ENCODE data around the gene KCNIP4. TPM values are rescaled to one million over a fixed set of nuclear protein-coding genes. Genes with fewer than 3 reads are reported as not detected.

The KCNIP4 gene
- total RNA-seq, 1 experiment from 2014 or later = not detected

DNA sequence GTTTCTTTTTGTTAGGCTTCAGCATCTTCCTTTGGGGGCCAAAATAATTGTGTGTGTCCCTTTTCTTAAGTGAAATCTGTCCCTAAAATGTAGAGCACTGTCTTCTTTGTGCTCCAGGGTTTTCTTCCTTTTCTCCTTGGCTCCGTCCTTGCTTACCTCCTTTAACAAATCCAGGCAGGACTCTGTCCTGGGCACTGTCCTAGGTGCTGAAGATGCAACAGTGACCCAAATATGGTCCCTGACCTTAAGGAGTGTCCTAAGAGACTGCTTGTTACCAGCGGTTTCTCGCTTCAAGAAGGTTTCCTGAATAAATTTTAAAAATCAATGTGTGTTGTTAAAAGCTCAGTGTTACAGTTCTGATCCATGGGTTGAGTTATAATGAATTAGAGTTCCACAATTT, 471.8 kb downstream of the KCNIP4 start:
- H3K4me3 ChIP-seq = no peak overlapping the region
- TF ChIP-seq, protein P1, sequence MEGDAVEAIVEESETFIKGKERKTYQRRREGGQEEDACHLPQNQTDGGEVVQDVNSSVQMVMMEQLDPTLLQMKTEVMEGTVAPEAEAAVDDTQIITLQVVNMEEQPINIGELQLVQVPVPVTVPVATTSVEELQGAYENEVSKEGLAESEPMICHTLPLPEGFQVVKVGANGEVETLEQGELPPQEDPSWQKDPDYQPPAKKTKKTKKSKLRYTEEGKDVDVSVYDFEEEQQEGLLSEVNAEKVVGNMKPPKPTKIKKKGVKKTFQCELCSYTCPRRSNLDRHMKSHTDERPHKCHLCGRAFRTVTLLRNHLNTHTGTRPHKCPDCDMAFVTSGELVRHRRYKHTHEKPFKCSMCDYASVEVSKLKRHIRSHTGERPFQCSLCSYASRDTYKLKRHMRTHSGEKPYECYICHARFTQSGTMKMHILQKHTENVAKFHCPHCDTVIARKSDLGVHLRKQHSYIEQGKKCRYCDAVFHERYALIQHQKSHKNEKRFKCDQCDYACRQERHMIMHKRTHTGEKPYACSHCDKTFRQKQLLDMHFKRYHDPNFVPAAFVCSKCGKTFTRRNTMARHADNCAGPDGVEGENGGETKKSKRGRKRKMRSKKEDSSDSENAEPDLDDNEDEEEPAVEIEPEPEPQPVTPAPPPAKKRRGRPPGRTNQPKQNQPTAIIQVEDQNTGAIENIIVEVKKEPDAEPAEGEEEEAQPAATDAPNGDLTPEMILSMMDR (conservative IDR thresholded peaks at IDR 0.05) = no peak
- TF ChIP-seq EZH2 (IDR thresholded peaks at IDR 0.05; ENCODE audit: low read depth) = no peak
- ChIA-PET POLR2A (ENCODE audit: unreplicated experiment) (no interaction called here), CTCF (no interaction called here)
- no peaks in the 10 kb centered on the region for H3K9me2 ChIP-seq (ENCODE audit: insufficient read depth)
- H3K27ac ChIP-seq = no peak overlapping the region
- H3K27me3 ChIP-seq (ENCODE audit: insufficient read depth, low read depth) = 0 out of 2 replicates have a peak, but pooled peaks cover 6% of the 10 kb centered on the region
- H2AFZ ChIP-seq = no peak overlapping the region
- H3K4me2 ChIP-seq = no peak overlapping the region
- no peaks in the 10 kb centered on the region for H3K9me3 ChIP-seq (ENCODE audit: insufficient read depth, low read depth)
- no peaks in the 10 kb centered on the region for H3K79me2 ChIP-seq (ENCODE audit: low read depth)
- DNase-seq = peak in 1 of 2 experiments; percentile 4
- no peaks in the 10 kb centered on the region for H3K36me3 ChIP-seq (ENCODE audit: low read depth)
- H3K4me1 ChIP-seq (replicated peaks; ENCODE audit: insufficient read depth) = no peaks in the 10 kb centered on the region
- H4K20me1 ChIP-seq (ENCODE audit: insufficient read depth) = no peaks in the 10 kb centered on the region
- H3F3A ChIP-seq (ENCODE audit: insufficient read depth, low read depth) = no peaks in the 10 kb centered on the region
- BruUV-seq (replicated peaks) = no TSS peak
- intact Hi-C loops (cut with micrococcal nuclease; ENCODE audit: unreplicated experiment) = no loop called here

DNA sequence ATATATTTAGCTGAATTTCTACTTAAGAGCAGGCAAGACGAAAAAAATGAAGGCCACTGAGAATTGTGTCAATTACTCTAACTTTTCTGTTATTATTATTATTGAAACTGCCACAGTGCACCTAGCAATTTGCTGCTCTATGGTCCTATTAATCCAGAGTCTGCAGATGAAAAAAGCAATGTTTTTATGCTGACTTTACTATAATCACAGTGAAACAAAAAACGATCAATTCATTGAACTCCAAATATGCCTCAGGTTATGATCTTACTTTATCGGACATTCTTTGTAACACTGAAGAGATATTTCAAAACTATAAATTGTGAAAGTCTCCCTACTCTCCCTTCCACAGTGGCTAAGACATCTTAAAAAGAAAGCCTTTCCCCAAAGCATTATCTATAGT, 474.4 kb downstream of the KCNIP4 start:
- no peaks in the 10 kb centered on the region for H3K36me3 ChIP-seq (ENCODE audit: low read depth)
- POLR2A ChIA-PET (ENCODE audit: unreplicated experiment) = no interaction called here
- no peaks in the 10 kb centered on the region for H4K20me1 ChIP-seq (ENCODE audit: insufficient read depth)
- no peak for TF ChIP-seq EZH2 (IDR thresholded peaks at IDR 0.05; ENCODE audit: low read depth)
- TF ChIP-seq, protein P1 (conservative IDR thresholded peaks at IDR 0.05) = no peak
- H3K4me2 ChIP-seq = no peak overlapping the region
- no peaks in the 10 kb centered on the region for H3K79me2 ChIP-seq (ENCODE audit: low read depth)
- no peak overlapping the region for H2AFZ ChIP-seq
- CTCF ChIA-PET = no interaction called here
- BruUV-seq (replicated peaks) = no TSS peak
- H3K9me2 ChIP-seq (ENCODE audit: insufficient read depth) = no peaks in the 10 kb centered on the region
- no peaks in the 10 kb centered on the region for H3K9me3 ChIP-seq (ENCODE audit: insufficient read depth, low read depth)
- no peak overlapping the region for H3K4me3 ChIP-seq
- no peak overlapping the region for H3K27ac ChIP-seq
- DNase-seq = no peak
- intact Hi-C loops (cut with micrococcal nuclease; ENCODE audit: unreplicated experiment) = no loop called here
- H3K4me1 ChIP-seq (replicated peaks; ENCODE audit: insufficient read depth) = no peaks in the 10 kb centered on the region
- 0 out of 2 replicates have a peak, but pooled peaks cover 6% of the 10 kb centered on the region for H3K27me3 ChIP-seq (ENCODE audit: insufficient read depth, low read depth)
- no peaks in the 10 kb centered on the region for H3F3A ChIP-seq (ENCODE audit: insufficient read depth, low read depth)

DNA sequence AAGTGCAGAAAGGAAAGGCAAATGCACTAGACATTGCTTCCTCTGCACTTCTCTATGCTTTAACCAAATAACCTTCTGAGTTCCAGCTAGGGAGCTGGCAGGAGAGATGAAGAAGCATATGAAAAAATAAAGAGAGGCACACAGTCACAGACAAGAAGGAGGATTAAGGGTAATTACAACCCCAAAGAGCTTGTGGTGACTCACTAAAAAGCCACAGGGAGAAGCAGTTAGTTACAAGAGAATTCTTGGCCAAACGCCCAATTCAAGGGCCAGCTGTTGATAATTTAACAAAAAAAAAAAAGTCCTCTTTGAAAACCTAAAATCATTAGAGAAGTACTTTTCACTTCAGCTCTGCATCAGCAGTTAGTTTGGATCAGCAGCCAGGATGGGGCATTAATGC, 478.0 kb downstream of the KCNIP4 start:
- no peaks in the 10 kb centered on the region for H3K9me3 ChIP-seq (ENCODE audit: insufficient read depth, low read depth)

More for the DNA sequence above, 478.0 kb downstream of the KCNIP4 start:
- no peaks in the 10 kb centered on the region for H3F3A ChIP-seq (ENCODE audit: insufficient read depth, low read depth)
- no peak overlapping the region for H2AFZ ChIP-seq
- POLR2A ChIA-PET (ENCODE audit: unreplicated experiment) = interaction anchor here (0.5 kb wide), 1 partner anchor 922 kb away, joined by 6 read pairs; no protein-coding TSS in a partner anchor
- no peaks in the 10 kb centered on the region for H3K36me3 ChIP-seq (ENCODE audit: low read depth)
- intact Hi-C loops (cut with micrococcal nuclease; ENCODE audit: unreplicated experiment) = no loop called here
- no peak overlapping the region for H3K4me2 ChIP-seq
- H4K20me1 ChIP-seq (ENCODE audit: insufficient read depth) = no peaks in the 10 kb centered on the region
- H3K4me3 ChIP-seq = no peak overlapping the region
- 0 out of 2 replicates have a peak, but pooled peaks cover 4% of the 10 kb centered on the region for H3K27me3 ChIP-seq (ENCODE audit: insufficient read depth, low read depth)
- CTCF ChIA-PET = no interaction called here
- H3K4me1 ChIP-seq (replicated peaks; ENCODE audit: insufficient read depth) = no peaks in the 10 kb centered on the region
- H3K9me2 ChIP-seq (ENCODE audit: insufficient read depth) = no peaks in the 10 kb centered on the region
- TF ChIP-seq, protein P1 (conservative IDR thresholded peaks at IDR 0.05) = no peak
- TF ChIP-seq EZH2 (IDR thresholded peaks at IDR 0.05; ENCODE audit: low read depth) = no peak
- H3K79me2 ChIP-seq (ENCODE audit: low read depth) = no peaks in the 10 kb centered on the region
- DNase-seq = no peak
- H3K27ac ChIP-seq = no peak overlapping the region
- no TSS peak for BruUV-seq (replicated peaks)
